ENCODE data around the gene NELL1. TPM values are rescaled to one million over a fixed set of nuclear protein-coding genes. Genes with fewer than 3 reads are reported as not detected.

NELL1 gene
- total and polyA plus RNA-seq, 2 donors (not counting 3 experiments of a cell fraction or from before 2014, with no cell fraction given): not detected

DNA sequence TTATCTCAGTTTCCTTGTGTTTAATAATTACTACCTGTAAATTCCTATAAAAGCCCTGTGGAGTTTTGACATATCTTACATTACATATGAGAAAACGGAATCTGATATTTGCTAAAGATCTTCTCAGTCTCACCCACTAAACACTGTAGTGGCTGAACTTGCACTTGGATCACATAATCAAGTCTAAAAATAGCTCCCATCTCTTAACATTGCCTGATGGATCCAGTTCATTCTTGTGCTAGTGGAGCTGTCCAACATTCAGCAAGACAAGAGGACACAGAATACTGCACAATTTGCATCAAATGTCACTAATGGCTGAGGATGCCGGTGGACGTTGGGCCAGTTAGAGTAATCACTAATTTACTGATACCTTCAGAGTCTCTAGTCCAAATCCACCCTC, 953.6 kb downstream of the NELL1 start:
- POLR2A ChIA-PET: no interaction called here
- no peak overlapping the region for H3K27ac ChIP-seq (ENCODE audit: insufficient read depth, low read depth, low read length)
- dilution Hi-C loops (cut with MboI; ENCODE audit: extremely low pct_ligation_motif_present, low sequenced_read_pairs) (no loop called here), intact Hi-C loops (cut with micrococcal nuclease) (no loop called here)
- no peaks in the 10 kb centered on the region for H3K79me2 ChIP-seq (ENCODE audit: control insufficient read depth, insufficient read depth, low read length)
- H3K36me3 ChIP-seq (ENCODE audit: control insufficient read depth in 2 of 2, extremely low read depth in 1 of 2, insufficient read depth in 2 of 2, low read length in 2 of 2): no peaks in the 10 kb centered on the region
- no peak for TF ChIP-seq FOS (IDR thresholded peaks at IDR 0.05; ENCODE audit: borderline replicate concordance, insufficient read depth, low read length)
- TF ChIP-seq, protein P1, sequence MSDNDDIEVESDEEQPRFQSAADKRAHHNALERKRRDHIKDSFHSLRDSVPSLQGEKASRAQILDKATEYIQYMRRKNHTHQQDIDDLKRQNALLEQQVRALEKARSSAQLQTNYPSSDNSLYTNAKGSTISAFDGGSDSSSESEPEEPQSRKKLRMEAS (IDR thresholded peaks at IDR 0.05; ENCODE audit: insufficient read depth, insufficient read length): no peak
- TF ChIP-seq GATA2 (IDR thresholded peaks at IDR 0.05; ENCODE audit: insufficient read depth, insufficient read length, low read depth, low read length): no peak
- no peak for TF ChIP-seq POLR2A (IDR thresholded peaks at IDR 0.05; ENCODE audit: low read depth, low read length)
- TF ChIP-seq, protein P2, sequence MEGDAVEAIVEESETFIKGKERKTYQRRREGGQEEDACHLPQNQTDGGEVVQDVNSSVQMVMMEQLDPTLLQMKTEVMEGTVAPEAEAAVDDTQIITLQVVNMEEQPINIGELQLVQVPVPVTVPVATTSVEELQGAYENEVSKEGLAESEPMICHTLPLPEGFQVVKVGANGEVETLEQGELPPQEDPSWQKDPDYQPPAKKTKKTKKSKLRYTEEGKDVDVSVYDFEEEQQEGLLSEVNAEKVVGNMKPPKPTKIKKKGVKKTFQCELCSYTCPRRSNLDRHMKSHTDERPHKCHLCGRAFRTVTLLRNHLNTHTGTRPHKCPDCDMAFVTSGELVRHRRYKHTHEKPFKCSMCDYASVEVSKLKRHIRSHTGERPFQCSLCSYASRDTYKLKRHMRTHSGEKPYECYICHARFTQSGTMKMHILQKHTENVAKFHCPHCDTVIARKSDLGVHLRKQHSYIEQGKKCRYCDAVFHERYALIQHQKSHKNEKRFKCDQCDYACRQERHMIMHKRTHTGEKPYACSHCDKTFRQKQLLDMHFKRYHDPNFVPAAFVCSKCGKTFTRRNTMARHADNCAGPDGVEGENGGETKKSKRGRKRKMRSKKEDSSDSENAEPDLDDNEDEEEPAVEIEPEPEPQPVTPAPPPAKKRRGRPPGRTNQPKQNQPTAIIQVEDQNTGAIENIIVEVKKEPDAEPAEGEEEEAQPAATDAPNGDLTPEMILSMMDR (IDR thresholded peaks at IDR 0.05; ENCODE audit: extremely low read depth in 1 of 2, insufficient read depth in 1 of 2, low read depth in 1 of 2, low read length in 2 of 2): no peak
- no peak for TF ChIP-seq EZH2 (IDR thresholded peaks at IDR 0.05; ENCODE audit: borderline replicate concordance, low read depth, low read length, severe bottlenecking)
- no peak for TF ChIP-seq JUN (IDR thresholded peaks at IDR 0.05; ENCODE audit: borderline replicate concordance, insufficient read depth, insufficient read length, low read depth)
- TF ChIP-seq POLR2AphosphoS5 (IDR thresholded peaks at IDR 0.05; ENCODE audit: insufficient read depth, low read depth, low read length): no peak
- TF ChIP-seq MYC (IDR thresholded peaks at IDR 0.05; ENCODE audit: low read depth, low read length): no peak
- H3K9me1 ChIP-seq (replicated peaks; ENCODE audit: control insufficient read depth, extremely low read depth, insufficient read depth, low read length): no peaks in the 10 kb centered on the region
- no peak overlapping the region for H3K4me2 ChIP-seq (ENCODE audit: insufficient read depth, low read length)
- H3K4me3 ChIP-seq (replicated peaks in 1 of 3; ENCODE audit: insufficient read depth in 1 of 3, low read depth in 1 of 3, low read length in 3 of 3): no peak overlapping the region
- H4K20me1 ChIP-seq (replicated peaks; ENCODE audit: control insufficient read depth, extremely low read depth, insufficient read depth, low read length): no peaks in the 10 kb centered on the region
- H2AFZ ChIP-seq (ENCODE audit: low read depth, low read length): no peak overlapping the region
- BruUV-seq (replicated peaks): no TSS peak
- H3K4me1 ChIP-seq (ENCODE audit: control insufficient read depth, extremely low read depth, insufficient read depth, low read length): no peaks in the 10 kb centered on the region
- CTCF ChIA-PET: no interaction called here
- no peak for FAIRE-seq
- DNase-seq (ENCODE audit: low read depth, low spot score): no peak
- no peak overlapping the region for H3K9ac ChIP-seq (replicated peaks; ENCODE audit: extremely low read depth, insufficient read depth, low read length)
- no peaks in the 10 kb centered on the region for H3K27me3 ChIP-seq (ENCODE audit: control insufficient read depth in 2 of 2, insufficient read depth in 2 of 2, low read length in 2 of 2)
- no peaks in the 10 kb centered on the region for H3K9me3 ChIP-seq (replicated peaks; ENCODE audit: control insufficient read depth, insufficient read depth, low read length)

Small RNA genes within 50 kb of the gene (small RNA-seq; reads per million reads assigned to genes)
- gene RNA5SP336 (ENCODE audit: insufficient read depth, insufficient read length, low read depth, low replicate concordance): 2.4 reads per million, percentile 8 among the genes with 10 or more reads in this experiment
- not detected for gene RNA5SP337 (ENCODE audit: insufficient read depth, insufficient read length, low read depth, low replicate concordance)

Other genes starting within 250 kb of the NELL1 start
- gene SLC6A5, start 70.0 kb upstream of the NELL1 start, total RNA-seq: not detected in 2 replicates
- gene SLC6A5, start 70.0 kb upstream of the NELL1 start, polyA plus RNA-seq: not detected in 2 replicates

Measured in endothelial cell of umbilical vein (primary cell).